GM12864 (cell line): Measurements from ENCODE around the gene SLC22A6.
"Not testable (repeated sequence)": the region's sequence is repeated elsewhere in the genome, so short reads cannot be mapped to it uniquely, and the experiment has no call there.

ENCODE experiments used
- DNase-seq: peaks from one replicate; pipeline ENCODE4 v3.0.0-alpha.2; 2011; ENCODE audit warnings: low read depth
- H3K4me3 ChIP-seq: 2 replicates; pipeline ENCODE4 v1.5.1; 2011; ENCODE audit warnings: mild to moderate bottlenecking, low read depth, low read length, control low read depth
- TF ChIP-seq, protein P1 (sequence below): IDR thresholded peaks from 2 replicates; pipeline ENCODE4 v1.5.1; 2011; ENCODE audit warnings: low read depth, mild to moderate bottlenecking, moderate library complexity, low read length, control low read depth, inconsistent platforms; ENCODE audit errors: missing control alignments

SLC22A6 gene

DNA sequence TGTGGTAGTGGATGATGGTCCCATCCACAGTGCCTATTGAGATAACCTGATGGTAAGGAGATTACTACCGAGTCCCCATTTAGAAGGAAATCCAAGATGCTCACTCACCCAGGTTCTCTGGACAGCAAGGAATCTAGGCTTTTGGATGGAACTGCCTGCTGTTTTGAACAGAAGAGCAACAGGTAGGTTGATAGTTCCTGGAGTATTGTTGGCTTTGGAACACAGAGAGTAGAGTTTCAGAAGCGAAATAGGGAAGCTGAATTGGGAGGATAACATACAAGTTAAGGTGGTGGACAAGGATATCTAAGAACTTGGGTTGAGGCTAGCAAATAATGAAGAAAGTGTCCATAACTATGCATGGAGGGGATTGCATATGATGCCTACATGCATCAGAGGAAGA is 27.6 kb downstream of the SLC22A6 start:
- DNase-seq = no peak
- no peak overlapping the region for H3K4me3 ChIP-seq
- TF ChIP-seq, protein P1, sequence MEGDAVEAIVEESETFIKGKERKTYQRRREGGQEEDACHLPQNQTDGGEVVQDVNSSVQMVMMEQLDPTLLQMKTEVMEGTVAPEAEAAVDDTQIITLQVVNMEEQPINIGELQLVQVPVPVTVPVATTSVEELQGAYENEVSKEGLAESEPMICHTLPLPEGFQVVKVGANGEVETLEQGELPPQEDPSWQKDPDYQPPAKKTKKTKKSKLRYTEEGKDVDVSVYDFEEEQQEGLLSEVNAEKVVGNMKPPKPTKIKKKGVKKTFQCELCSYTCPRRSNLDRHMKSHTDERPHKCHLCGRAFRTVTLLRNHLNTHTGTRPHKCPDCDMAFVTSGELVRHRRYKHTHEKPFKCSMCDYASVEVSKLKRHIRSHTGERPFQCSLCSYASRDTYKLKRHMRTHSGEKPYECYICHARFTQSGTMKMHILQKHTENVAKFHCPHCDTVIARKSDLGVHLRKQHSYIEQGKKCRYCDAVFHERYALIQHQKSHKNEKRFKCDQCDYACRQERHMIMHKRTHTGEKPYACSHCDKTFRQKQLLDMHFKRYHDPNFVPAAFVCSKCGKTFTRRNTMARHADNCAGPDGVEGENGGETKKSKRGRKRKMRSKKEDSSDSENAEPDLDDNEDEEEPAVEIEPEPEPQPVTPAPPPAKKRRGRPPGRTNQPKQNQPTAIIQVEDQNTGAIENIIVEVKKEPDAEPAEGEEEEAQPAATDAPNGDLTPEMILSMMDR = no peak

- H3K4me3 ChIP-seq = no peak overlapping the region
- TF ChIP-seq, protein P1 = no peak
- DNase-seq = no peak
Observed at GRCh38 chr11:62954478-62954877, 30.3 kb downstream of the SLC22A6 start.

GRCh38 chr11:62953811-62954210 is 31.0 kb downstream of the SLC22A6 start:
- TF ChIP-seq, protein P1 = no peak
- no peak for DNase-seq
- H3K4me3 ChIP-seq = no peak overlapping the region

DNA sequence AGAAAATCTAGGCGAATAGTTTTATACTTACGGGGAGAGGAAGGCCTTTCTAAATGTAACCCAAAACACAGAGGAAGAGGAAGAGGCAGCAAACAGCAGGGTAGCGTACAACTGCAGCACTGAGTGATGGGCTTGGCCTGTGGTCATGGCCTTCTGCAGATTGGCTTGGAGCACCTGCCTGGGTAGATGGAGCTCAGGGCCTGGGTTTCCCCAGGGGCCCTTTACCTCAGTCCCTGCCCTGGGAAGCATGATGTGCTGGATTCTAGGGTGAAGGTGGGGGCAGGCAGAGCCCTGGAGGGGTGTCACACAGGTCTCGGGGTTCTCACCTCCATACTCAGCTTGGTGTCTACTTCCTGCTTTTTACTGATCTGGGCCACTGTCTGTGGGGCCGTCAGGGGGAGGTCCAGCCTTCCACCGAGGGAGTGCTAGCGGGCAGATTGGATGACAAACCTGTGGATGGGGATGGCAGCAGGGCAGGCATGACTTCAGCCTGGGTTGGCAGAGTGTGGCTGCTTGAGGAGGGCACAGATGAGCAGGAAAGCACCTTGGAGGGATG is 35.9 kb downstream of the SLC22A6 start:
- DNase-seq = no peak
- H3K4me3 ChIP-seq = no peak overlapping the region
- TF ChIP-seq, protein P1 = no peak

DNA sequence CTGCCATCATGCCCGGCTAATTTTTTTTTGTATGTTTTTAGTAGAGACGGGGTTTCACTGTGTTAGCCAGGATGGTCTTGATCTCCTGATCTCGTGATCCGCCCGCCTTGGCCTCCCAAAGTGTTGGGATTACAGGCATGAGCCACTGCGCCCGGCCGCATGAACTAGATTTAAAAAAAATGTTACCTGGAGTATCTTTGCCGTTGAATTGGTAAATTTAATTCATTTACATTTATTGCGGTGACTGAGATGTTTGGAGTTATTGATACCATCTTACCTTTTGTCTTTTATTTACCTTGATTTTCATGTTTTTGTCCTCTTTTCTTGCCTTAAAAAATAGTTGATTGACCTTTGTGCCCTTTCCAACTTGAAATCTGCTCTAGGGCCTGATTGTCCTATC is 39.2 kb downstream of the SLC22A6 start:
- not testable (repeated sequence) for DNase-seq, H3K4me3 ChIP-seq

GRCh38 chr11:62937528-62937927 is 47.2 kb downstream of the SLC22A6 start:
- DNase-seq, H3K4me3 ChIP-seq: not testable (repeated sequence)

- no peak for DNase-seq
- TF ChIP-seq, protein P1 = no peak
- H3K4me3 ChIP-seq = no peak overlapping the region
Observed at GRCh38 chr11:62934496-62934785, 50.3 kb downstream of the SLC22A6 start.

GRCh38 chr11:62933750-62934495 is 50.8 kb downstream of the SLC22A6 start:
- no peak overlapping the region for H3K4me3 ChIP-seq
- no peak for DNase-seq
- TF ChIP-seq, protein P1 = no peak
